Calu3 (cell line): ENCODE results near the gene LACTB. TPM values are rescaled to one million over a fixed set of nuclear protein-coding genes. Genes with fewer than 3 reads are reported as not detected.

Experiments used
- BruUV-seq: library from RNA; stranded (reverse); fragments of 400-500 nt; replicated peaks from 2 replicates; lab custom pipeline; 2021; lab: Mats Ljungman, UMichigan
- CTCF ChIA-PET: fragments of 300-600 bp; sonication (Branson Sonifier 250); formaldehyde crosslinking; loops from one replicate; lab custom pipeline; 2022; ENCODE audit warnings: antibody characterized with exemption; lab: Charles Lee
- DNase-seq: peaks from one replicate; pipeline ENCODE4 v3.0.0; 2022
- H3K27ac Mint-ChIP-seq: one replicate; pipeline ENCODE4 v1.8.0; 2022; ENCODE audit warnings: mixed read lengths; ENCODE audit not compliant: unreplicated experiment
- H3K27me3 Mint-ChIP-seq: one replicate; pipeline ENCODE4 v1.8.0; 2022; ENCODE audit warnings: mixed read lengths; ENCODE audit not compliant: unreplicated experiment
- H3K36me3 Mint-ChIP-seq: one replicate; pipeline ENCODE4 v1.8.0; 2022; ENCODE audit warnings: mild to moderate bottlenecking, moderate library complexity, mixed read lengths; ENCODE audit not compliant: insufficient read depth, unreplicated experiment
- H3K4me1 Mint-ChIP-seq: one replicate; pipeline ENCODE4 v1.8.0; 2022; ENCODE audit warnings: mild to moderate bottlenecking, low read depth, mixed read lengths; ENCODE audit not compliant: unreplicated experiment
- H3K4me3 Mint-ChIP-seq: one replicate; pipeline ENCODE4 v1.8.0; 2022; ENCODE audit warnings: mild to moderate bottlenecking, low read depth, moderate library complexity, mixed read lengths; ENCODE audit not compliant: unreplicated experiment
- H3K9me3 Mint-ChIP-seq: one replicate; pipeline ENCODE4 v1.8.0; 2022; ENCODE audit warnings: low read depth, mixed read lengths; ENCODE audit not compliant: unreplicated experiment
- intact Hi-C: fragments of 100-400 bp; cut with micrococcal nuclease; formaldehyde crosslinking; loops from one replicate; pipeline ENCODE4 v1.10.0; 2022; ENCODE audit not compliant: unreplicated experiment
- total RNA-seq: library from RNA; stranded (reverse); gene quantifications from 2 replicates; pipeline ENCODE4 v1.2.3, GENCODE V29; 2022
- TF ChIP-seq, protein P1 (sequence below): fragments of 200-600 bp; IDR thresholded peaks from one replicate; pipeline ENCODE4 v1.8.0; 2022; ENCODE audit warnings: antibody characterized with exemption; ENCODE audit not compliant: unreplicated experiment

The LACTB gene
- total RNA-seq, 1 experiment from 2014 or later, result 16.1 TPM

DNA sequence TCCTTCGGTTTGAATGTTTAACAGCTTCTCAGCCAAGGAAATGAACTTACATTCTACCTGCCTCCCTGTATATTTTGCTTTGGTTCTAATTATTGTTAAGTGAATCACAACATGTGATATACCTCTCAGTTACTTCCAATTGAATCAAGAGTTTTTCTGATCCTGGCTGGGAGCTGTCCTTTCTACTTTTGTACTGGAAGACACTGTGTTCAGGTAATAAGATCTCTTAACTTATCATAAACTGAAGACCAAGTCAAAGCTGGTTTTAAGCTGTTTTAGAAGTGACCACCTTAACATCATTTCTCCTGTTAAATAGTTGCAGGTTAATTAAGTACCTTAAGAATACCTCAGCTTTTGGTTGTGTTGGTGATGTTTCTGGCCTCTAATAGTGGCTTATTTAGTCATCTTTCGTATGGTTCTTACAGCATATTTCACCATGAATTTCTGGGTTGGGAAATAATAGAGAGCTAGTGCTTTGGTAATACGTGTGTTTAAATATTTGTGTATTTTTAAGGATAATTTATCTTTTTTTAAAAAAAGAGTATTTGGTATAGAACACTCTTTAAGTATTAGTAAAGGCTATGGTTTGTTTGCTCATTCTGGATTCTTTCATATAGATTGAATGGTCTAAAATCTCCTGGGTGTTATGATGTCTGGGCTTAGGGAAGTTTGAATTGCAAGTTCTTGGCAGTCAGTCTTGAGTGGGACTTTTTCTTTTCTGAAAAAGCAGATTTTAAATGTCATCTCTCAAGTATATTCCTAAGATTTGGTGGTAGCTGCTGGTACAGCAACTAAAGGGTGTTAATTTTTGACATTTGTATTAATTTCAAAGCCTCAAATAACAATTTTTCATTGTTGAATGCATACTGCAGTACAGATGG is 69.3 kb downstream of the LACTB start:
- Mint-ChIP-seq H3K27ac (no peak overlapping the region), H3K36me3 (peaks cover 19% of the 10 kb centered on the region), H3K27me3 (peaks cover 7% of the 10 kb centered on the region), H3K4me1 (peaks cover 20% of the 10 kb centered on the region), H3K9me3 (no peaks in the 10 kb centered on the region), H3K4me3 (peak overlapping the region; percentile 67)
- TSS peak; percentile 32 for BruUV-seq
- DNase-seq, result no peak
- TF ChIP-seq, protein P1, sequence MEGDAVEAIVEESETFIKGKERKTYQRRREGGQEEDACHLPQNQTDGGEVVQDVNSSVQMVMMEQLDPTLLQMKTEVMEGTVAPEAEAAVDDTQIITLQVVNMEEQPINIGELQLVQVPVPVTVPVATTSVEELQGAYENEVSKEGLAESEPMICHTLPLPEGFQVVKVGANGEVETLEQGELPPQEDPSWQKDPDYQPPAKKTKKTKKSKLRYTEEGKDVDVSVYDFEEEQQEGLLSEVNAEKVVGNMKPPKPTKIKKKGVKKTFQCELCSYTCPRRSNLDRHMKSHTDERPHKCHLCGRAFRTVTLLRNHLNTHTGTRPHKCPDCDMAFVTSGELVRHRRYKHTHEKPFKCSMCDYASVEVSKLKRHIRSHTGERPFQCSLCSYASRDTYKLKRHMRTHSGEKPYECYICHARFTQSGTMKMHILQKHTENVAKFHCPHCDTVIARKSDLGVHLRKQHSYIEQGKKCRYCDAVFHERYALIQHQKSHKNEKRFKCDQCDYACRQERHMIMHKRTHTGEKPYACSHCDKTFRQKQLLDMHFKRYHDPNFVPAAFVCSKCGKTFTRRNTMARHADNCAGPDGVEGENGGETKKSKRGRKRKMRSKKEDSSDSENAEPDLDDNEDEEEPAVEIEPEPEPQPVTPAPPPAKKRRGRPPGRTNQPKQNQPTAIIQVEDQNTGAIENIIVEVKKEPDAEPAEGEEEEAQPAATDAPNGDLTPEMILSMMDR, result no peak
- intact Hi-C loops, result no loop called here
- CTCF ChIA-PET, result interaction anchor here (0.7 kb wide), 1 partner anchor 20 kb away, joined by 3 read pairs; no protein-coding TSS in a partner anchor

Other genes starting within 250 kb of the LACTB start
- gene TPM1, start 79.1 kb upstream of the LACTB start, total RNA-seq, result 691 and 1,158 TPM in 2 replicates
- 64.4 and 66.8 TPM in 2 replicates for gene RPS27L, start 35.6 kb downstream of the LACTB start, total RNA-seq
- gene RAB8B, start 67.7 kb downstream of the LACTB start, total RNA-seq, result 15.8 and 16.0 TPM in 2 replicates
- 11.4 and 11.6 TPM in 2 replicates for gene APH1B, start 155.7 kb downstream of the LACTB start, total RNA-seq